ENCODE results near the gene NLRP8. TPM values are rescaled to one million over a fixed set of nuclear protein-coding genes. Genes with fewer than 3 reads are reported as not detected.

Gene NLRP8
- total and polyA plus RNA-seq, 2 of the 4 experiments (the other 2 are of a cell fraction) = not detected

Other genes with a start within 250 kb of the NLRP8 start
- not detected in 2 replicates for gene NLRP9, start 209.4 kb upstream of the NLRP8 start, total RNA-seq (2012; rRNA removed)
- not detected in 2 replicates for gene NLRP9, start 209.4 kb upstream of the NLRP8 start, polyA plus RNA-seq (2012; rRNA removed)
- gene RFPL4A, start 188.7 kb upstream of the NLRP8 start, total RNA-seq (2012; rRNA removed) = not detected in 2 replicates
- gene RFPL4A, start 188.7 kb upstream of the NLRP8 start, polyA plus RNA-seq (2012; rRNA removed) = 0.07 TPM in 1 of 2 replicates, not detected in the other
- gene RFPL4AL1, start 178.7 kb upstream of the NLRP8 start, total RNA-seq (2012; rRNA removed) = not detected in 2 replicates
- not detected in 2 replicates for gene RFPL4AL1, start 178.7 kb upstream of the NLRP8 start, polyA plus RNA-seq (2012; rRNA removed)
- gene NLRP11, start 115.8 kb upstream of the NLRP8 start, total RNA-seq (2012; rRNA removed) = not detected in 2 replicates
- not detected in 2 replicates for gene NLRP11, start 115.8 kb upstream of the NLRP8 start, polyA plus RNA-seq (2012; rRNA removed)
- gene NLRP4, start 111.3 kb upstream of the NLRP8 start, total RNA-seq (2012; rRNA removed) = not detected in 2 replicates
- gene NLRP4, start 111.3 kb upstream of the NLRP8 start, polyA plus RNA-seq (2012; rRNA removed) = not detected in 2 replicates
- not detected in 2 replicates for gene NLRP13, start 15.5 kb upstream of the NLRP8 start, total RNA-seq (2012; rRNA removed)
- gene NLRP13, start 15.5 kb upstream of the NLRP8 start, polyA plus RNA-seq (2012; rRNA removed) = not detected in 2 replicates
- not detected in 2 replicates for gene NLRP5, start 38.9 kb downstream of the NLRP8 start, total RNA-seq (2012; rRNA removed)
- gene NLRP5, start 38.9 kb downstream of the NLRP8 start, polyA plus RNA-seq (2012; rRNA removed) = not detected in 2 replicates
- 4.8 and 5.6 TPM in 2 replicates for gene ZNF787, start 173.5 kb downstream of the NLRP8 start, total RNA-seq (2012; rRNA removed)
- gene ZNF787, start 173.5 kb downstream of the NLRP8 start, polyA plus RNA-seq (2012; rRNA removed) = 11.2 and 17.7 TPM in 2 replicates
- gene ZNF444, start 193.5 kb downstream of the NLRP8 start, total RNA-seq (2012; rRNA removed) = 2.5 and 3.3 TPM in 2 replicates
- 20.3 and 25.2 TPM in 2 replicates for gene ZNF444, start 193.5 kb downstream of the NLRP8 start, polyA plus RNA-seq (2012; rRNA removed)
- gene GALP, start 228.2 kb downstream of the NLRP8 start, total RNA-seq (2012; rRNA removed) = not detected in 2 replicates
- not detected in 2 replicates for gene GALP, start 228.2 kb downstream of the NLRP8 start, polyA plus RNA-seq (2012; rRNA removed)
- gene ZSCAN5B, start 250.0 kb downstream of the NLRP8 start, total RNA-seq (2012; rRNA removed) = not detected in 2 replicates
- not detected in 2 replicates for gene ZSCAN5B, start 250.0 kb downstream of the NLRP8 start, polyA plus RNA-seq (2012; rRNA removed)